HepG2 (cell line): ENCODE data around the gene APBB2. TPM values are rescaled to one million over a fixed set of nuclear protein-coding genes. Genes with fewer than 3 reads are reported as not detected.

Experiments
- AGO1 ChIP-seq: fragments of 200-400 bp; formaldehyde crosslinking; IDR thresholded peaks from 2 replicates; pipeline ENCODE4 v1.6.1; 2017; ENCODE audit warnings: mild to moderate bottlenecking, low read depth, low read length, moderate library complexity; ENCODE audit not compliant: poor library complexity, severe bottlenecking
- CBX2 ChIP-seq, 2 experiments: fragments of 200-600 bp in 1 of 2; sonication (generic); formaldehyde crosslinking in 1 of 2; IDR thresholded peaks; 2 replicates each; pipeline versions ENCODE4 v1.7.0 to v1.8.1; 2018 to 2022; ENCODE audit warnings: low read depth in 2 of 2, low read length in 1 of 2, mild to moderate bottlenecking in 1 of 2, missing genetic modification reagents in 1 of 2
- DR1 ChIP-seq: sonication (generic); formaldehyde crosslinking; IDR thresholded peaks from 2 replicates; pipeline ENCODE4 v1.8.0; 2021; ENCODE audit warnings: mild to moderate bottlenecking, missing genetic modification reagents, inconsistent platforms
- GZF1 ChIP-seq: sonication (generic); formaldehyde crosslinking; IDR thresholded peaks from 2 replicates; pipeline ENCODE4 v1.5.1; 2020; ENCODE audit warnings: mild to moderate bottlenecking, missing genetic modification reagents
- NFYC ChIP-seq: IDR thresholded peaks from 2 replicates; pipeline ENCODE4 v1.6.1; 2016; ENCODE audit warnings: missing genetic modification reagents, missing compliant biosample characterization
- SP2 ChIP-seq: sonication (generic); formaldehyde crosslinking; IDR thresholded peaks from 2 replicates; pipeline ENCODE4 v1.5.1; 2020; ENCODE audit warnings: mild to moderate bottlenecking, missing genetic modification reagents
- STAT5B ChIP-seq: sonication (generic); formaldehyde crosslinking; IDR thresholded peaks from 2 replicates; pipeline ENCODE4 v1.4.0; 2020; ENCODE audit warnings: missing genetic modification reagents
- YEATS2 ChIP-seq: sonication (generic); formaldehyde crosslinking; IDR thresholded peaks from 2 replicates; pipeline ENCODE4 v1.4.0; 2020; ENCODE audit warnings: missing genetic modification reagents, borderline replicate concordance
- ZNF180 ChIP-seq: sonication (generic); formaldehyde crosslinking; IDR thresholded peaks from 2 replicates; pipeline ENCODE4 v1.4.0; 2020; ENCODE audit warnings: low read depth, missing genetic modification reagents, borderline replicate concordance
- ZNF329 ChIP-seq: sonication (generic); formaldehyde crosslinking; IDR thresholded peaks from 2 replicates; pipeline ENCODE4 v1.9.0; 2021; ENCODE audit warnings: low read depth, mild to moderate bottlenecking, missing genetic modification reagents
- ZNF782 ChIP-seq: sonication (generic); formaldehyde crosslinking; IDR thresholded peaks from 2 replicates; pipeline ENCODE4 v1.4.0; 2020; ENCODE audit warnings: missing genetic modification reagents, mild to moderate bottlenecking, borderline replicate concordance
- polyA plus RNA-seq, 8 experiments: library from polyadenylated mRNA; depleted of rRNA in 3 of 8; stranded (reverse) in 7 of 8; unstranded in 1 of 8; fragments of >200 nt; fragmentation: Illumina TruSeq in 4 of 8; extraction: Trizol in 4 of 8; gene quantifications; 2 replicates each; pipeline versions ENCODE4 v1.2.1 to v1.2.3, GENCODE V29; 2011 to 2016; ENCODE audit warnings: low read depth in 4 of 8, missing spikeins in 1 of 8, mixed read lengths in 1 of 8; ENCODE audit not compliant: insufficient read depth in 1 of 8
- total RNA-seq, 5 experiments: library from RNA; depleted of rRNA; stranded (reverse); fragments of >200 nt; fragmentation: Illumina TruSeq; extraction: Trizol; gene quantifications; 2 replicates each; pipeline ENCODE4 v1.2.3, GENCODE V29; 2016; ENCODE audit warnings: low read depth in 1 of 5
- TF ChIP-seq, protein P1 (sequence below): sonication (generic); formaldehyde crosslinking; IDR thresholded peaks from 2 replicates; pipeline ENCODE4 v1.8.0; 2022; ENCODE audit warnings: missing genetic modification reagents, mild to moderate bottlenecking, borderline replicate concordance
- TF ChIP-seq, protein P2 (sequence below): sonication (generic); formaldehyde crosslinking; IDR thresholded peaks from 2 replicates; pipeline ENCODE4 v1.4.0; 2020; ENCODE audit warnings: mild to moderate bottlenecking, missing genetic modification reagents, borderline replicate concordance
- TF ChIP-seq, protein P3 (sequence below): sonication (generic); formaldehyde crosslinking; IDR thresholded peaks from 2 replicates; pipeline ENCODE4 v1.4.0; 2020; ENCODE audit warnings: missing genetic modification reagents, mild to moderate bottlenecking, borderline replicate concordance
- TF ChIP-seq, protein P4 (sequence below): sonication (generic); formaldehyde crosslinking; IDR thresholded peaks from 2 replicates; pipeline ENCODE4 v1.8.0; 2022; ENCODE audit warnings: mild to moderate bottlenecking, missing genetic modification reagents, moderate library complexity
- TF ChIP-seq, protein P5 (sequence below): sonication (generic); formaldehyde crosslinking; IDR thresholded peaks from 2 replicates; pipeline ENCODE4 v1.5.0; 2020; ENCODE audit warnings: mild to moderate bottlenecking, missing genetic modification reagents

The APBB2 gene
- total and polyA plus RNA-seq, 2 of the 13 experiments (the other 11 are each of a cell fraction or from before 2014, with no cell fraction given), result 11.7 to 17.0 TPM

DNA sequence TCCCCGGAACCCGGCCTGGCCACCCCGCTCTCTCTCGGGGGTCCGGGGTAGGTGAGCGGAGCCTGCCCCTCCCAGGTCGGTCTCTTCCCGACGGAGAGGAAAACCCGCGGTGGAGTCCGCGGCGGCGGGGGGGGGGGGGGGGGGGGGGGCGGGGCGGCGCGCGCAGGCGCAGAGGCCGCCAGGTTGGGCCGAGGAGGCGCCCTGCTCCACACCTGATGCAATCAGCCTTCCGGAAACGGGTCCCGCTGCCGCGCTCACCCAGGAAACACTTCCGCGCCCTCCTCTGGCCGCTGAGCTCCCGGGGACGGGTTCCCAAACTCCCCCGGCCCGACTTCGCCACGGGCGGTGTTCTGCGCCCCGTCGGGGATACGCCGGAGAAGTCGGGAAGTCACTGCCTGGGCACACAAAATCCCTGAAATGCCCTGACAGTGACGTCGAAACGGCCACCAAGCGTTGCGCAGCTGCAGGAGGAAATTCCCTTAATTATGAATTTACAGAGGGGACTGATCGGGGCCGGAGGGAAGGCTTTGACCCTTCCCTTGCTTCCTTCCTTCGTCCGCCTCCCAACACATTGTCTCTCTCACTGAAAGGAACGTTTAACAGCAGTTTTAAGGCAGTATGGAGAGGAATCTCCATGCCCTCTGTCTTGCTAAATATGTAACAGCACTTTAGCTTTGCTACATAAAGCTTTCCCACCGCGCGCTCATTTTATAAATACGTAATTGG, 2.1 kb upstream of the APBB2 start (continued):
- TF ChIP-seq, protein P1, sequence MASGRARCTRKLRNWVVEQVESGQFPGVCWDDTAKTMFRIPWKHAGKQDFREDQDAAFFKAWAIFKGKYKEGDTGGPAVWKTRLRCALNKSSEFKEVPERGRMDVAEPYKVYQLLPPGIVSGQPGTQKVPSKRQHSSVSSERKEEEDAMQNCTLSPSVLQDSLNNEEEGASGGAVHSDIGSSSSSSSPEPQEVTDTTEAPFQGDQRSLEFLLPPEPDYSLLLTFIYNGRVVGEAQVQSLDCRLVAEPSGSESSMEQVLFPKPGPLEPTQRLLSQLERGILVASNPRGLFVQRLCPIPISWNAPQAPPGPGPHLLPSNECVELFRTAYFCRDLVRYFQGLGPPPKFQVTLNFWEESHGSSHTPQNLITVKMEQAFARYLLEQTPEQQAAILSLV (CRISPR knock-in tag), result no peak; the same call in 1 of the 2 replicates
- TF ChIP-seq STAT5B (no peak), SP2 (CRISPR knock-in tag) (no peak), GZF1 (CRISPR knock-in tag) (no peak; the same call in 1 of the 2 replicates), ZNF329 (no peak), DR1 (CRISPR knock-in tag) (peak; percentile 69; the same call in 1 of the 2 replicates), NFYC (CRISPR knock-in tag) (no peak), YEATS2 (CRISPR knock-in tag) (peak; percentile 60; the same call in 1 of the 2 replicates), AGO1 (peak; percentile 61), ZNF782 (CRISPR knock-in tag) (peak; percentile 74; the same call in 1 of the 2 replicates), ZNF180 (CRISPR knock-in tag) (no peak), CBX2 (IDR thresholded peaks at IDR 0.05; ENCODE audit: low read depth, low read length) (no peak), CBX2 (CRISPR knock-in tag; IDR thresholded peaks at IDR 0.05; ENCODE audit: low read depth) (no peak; the same call in 1 of the 2 replicates)
- TF ChIP-seq, protein P2, sequence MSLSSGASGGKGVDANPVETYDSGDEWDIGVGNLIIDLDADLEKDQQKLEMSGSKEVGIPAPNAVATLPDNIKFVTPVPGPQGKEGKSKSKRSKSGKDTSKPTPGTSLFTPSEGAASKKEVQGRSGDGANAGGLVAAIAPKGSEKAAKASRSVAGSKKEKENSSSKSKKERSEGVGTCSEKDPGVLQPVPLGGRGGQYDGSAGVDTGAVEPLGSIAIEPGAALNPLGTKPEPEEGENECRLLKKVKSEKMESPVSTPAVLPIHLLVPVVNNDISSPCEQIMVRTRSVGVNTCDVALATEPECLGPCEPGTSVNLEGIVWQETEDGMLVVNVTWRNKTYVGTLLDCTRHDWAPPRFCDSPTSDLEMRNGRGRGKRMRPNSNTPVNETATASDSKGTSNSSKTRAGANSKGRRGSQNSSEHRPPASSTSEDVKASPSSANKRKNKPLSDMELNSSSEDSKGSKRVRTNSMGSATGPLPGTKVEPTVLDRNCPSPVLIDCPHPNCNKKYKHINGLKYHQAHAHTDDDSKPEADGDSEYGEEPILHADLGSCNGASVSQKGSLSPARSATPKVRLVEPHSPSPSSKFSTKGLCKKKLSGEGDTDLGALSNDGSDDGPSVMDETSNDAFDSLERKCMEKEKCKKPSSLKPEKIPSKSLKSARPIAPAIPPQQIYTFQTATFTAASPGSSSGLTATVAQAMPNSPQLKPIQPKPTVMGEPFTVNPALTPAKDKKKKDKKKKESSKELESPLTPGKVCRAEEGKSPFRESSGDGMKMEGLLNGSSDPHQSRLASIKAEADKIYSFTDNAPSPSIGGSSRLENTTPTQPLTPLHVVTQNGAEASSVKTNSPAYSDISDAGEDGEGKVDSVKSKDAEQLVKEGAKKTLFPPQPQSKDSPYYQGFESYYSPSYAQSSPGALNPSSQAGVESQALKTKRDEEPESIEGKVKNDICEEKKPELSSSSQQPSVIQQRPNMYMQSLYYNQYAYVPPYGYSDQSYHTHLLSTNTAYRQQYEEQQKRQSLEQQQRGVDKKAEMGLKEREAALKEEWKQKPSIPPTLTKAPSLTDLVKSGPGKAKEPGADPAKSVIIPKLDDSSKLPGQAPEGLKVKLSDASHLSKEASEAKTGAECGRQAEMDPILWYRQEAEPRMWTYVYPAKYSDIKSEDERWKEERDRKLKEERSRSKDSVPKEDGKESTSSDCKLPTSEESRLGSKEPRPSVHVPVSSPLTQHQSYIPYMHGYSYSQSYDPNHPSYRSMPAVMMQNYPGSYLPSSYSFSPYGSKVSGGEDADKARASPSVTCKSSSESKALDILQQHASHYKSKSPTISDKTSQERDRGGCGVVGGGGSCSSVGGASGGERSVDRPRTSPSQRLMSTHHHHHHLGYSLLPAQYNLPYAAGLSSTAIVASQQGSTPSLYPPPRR (CRISPR knock-in tag), result peak; percentile 72
- TF ChIP-seq, protein P3, sequence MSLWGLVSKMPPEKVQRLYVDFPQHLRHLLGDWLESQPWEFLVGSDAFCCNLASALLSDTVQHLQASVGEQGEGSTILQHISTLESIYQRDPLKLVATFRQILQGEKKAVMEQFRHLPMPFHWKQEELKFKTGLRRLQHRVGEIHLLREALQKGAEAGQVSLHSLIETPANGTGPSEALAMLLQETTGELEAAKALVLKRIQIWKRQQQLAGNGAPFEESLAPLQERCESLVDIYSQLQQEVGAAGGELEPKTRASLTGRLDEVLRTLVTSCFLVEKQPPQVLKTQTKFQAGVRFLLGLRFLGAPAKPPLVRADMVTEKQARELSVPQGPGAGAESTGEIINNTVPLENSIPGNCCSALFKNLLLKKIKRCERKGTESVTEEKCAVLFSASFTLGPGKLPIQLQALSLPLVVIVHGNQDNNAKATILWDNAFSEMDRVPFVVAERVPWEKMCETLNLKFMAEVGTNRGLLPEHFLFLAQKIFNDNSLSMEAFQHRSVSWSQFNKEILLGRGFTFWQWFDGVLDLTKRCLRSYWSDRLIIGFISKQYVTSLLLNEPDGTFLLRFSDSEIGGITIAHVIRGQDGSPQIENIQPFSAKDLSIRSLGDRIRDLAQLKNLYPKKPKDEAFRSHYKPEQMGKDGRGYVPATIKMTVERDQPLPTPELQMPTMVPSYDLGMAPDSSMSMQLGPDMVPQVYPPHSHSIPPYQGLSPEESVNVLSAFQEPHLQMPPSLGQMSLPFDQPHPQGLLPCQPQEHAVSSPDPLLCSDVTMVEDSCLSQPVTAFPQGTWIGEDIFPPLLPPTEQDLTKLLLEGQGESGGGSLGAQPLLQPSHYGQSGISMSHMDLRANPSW (CRISPR knock-in tag), result 0 out of 2 replicates have a peak, but pooled peaks have one; percentile 25
- TF ChIP-seq, protein P4, sequence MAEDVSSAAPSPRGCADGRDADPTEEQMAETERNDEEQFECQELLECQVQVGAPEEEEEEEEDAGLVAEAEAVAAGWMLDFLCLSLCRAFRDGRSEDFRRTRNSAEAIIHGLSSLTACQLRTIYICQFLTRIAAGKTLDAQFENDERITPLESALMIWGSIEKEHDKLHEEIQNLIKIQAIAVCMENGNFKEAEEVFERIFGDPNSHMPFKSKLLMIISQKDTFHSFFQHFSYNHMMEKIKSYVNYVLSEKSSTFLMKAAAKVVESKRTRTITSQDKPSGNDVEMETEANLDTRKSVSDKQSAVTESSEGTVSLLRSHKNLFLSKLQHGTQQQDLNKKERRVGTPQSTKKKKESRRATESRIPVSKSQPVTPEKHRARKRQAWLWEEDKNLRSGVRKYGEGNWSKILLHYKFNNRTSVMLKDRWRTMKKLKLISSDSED (CRISPR knock-in tag), result no peak
- TF ChIP-seq, protein P5, sequence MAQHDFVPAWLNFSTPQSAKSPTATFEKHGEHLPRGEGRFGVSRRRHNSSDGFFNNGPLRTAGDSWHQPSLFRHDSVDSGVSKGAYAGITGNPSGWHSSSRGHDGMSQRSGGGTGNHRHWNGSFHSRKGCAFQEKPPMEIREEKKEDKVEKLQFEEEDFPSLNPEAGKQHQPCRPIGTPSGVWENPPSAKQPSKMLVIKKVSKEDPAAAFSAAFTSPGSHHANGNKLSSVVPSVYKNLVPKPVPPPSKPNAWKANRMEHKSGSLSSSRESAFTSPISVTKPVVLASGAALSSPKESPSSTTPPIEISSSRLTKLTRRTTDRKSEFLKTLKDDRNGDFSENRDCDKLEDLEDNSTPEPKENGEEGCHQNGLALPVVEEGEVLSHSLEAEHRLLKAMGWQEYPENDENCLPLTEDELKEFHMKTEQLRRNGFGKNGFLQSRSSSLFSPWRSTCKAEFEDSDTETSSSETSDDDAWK (CRISPR knock-in tag), result no peak
